Suprapubic skin (tissue), 4 donors: ENCODE results near the gene REC114.

ENCODE experiments used
- CTCF ChIP-seq, 2 donors: fragments of 200-600 bp in 1 of 2; fragments of 450-650 bp in 1 of 2; sonication (generic) in 1 of 2; IDR thresholded peaks; one replicate each; pipeline ENCODE4 v1.5.1; 2016 to 2019; ENCODE audit warnings: antibody characterized with exemption in 2 of 2, mild to moderate bottlenecking in 1 of 2, moderate library complexity in 1 of 2
- EP300 ChIP-seq: sonication (generic); formaldehyde crosslinking; IDR thresholded peaks from one replicate; pipeline ENCODE4 v1.6.1; 2017; ENCODE audit warnings: antibody characterized with exemption
- POLR2A ChIP-seq, 2 donors: fragments of 450-650 bp; IDR thresholded peaks; one replicate each; pipeline ENCODE4 v1.6.1; 2017; ENCODE audit warnings: antibody characterized with exemption in 2 of 2, mild to moderate bottlenecking in 2 of 2, moderate library complexity in 2 of 2
- POLR2AphosphoS5 ChIP-seq, 3 donors: sonication (generic); formaldehyde crosslinking; IDR thresholded peaks; one replicate each; pipeline ENCODE4 v1.6.1; 2017; ENCODE audit warnings: antibody characterized with exemption in 3 of 3

GRCh38 chr15:73485372-73485771, 42.4 kb downstream of the REC114 start:
- TF ChIP-seq CTCF (IDR thresholded peaks at IDR 0.05) (no peak), POLR2A (IDR thresholded peaks at IDR 0.05) (no peak), POLR2AphosphoS5 (IDR thresholded peaks at IDR 0.05) (no peak), EP300 (no peak)
